Adrenal gland (tissue), 12 donors: ENCODE measurements around the gene DDX47. TPM values are rescaled to one million over a fixed set of nuclear protein-coding genes. Genes with fewer than 3 reads are reported as not detected.
"Not testable (repeated sequence)": the region's sequence is repeated elsewhere in the genome, so short reads cannot be mapped to it uniquely, and the experiment has no call there.

Source experiments
- DNase-seq, 7 donors: peaks; one replicate each; pipeline ENCODE4 v3.0.0-alpha.2; 2019 to 2020
- H3K27ac ChIP-seq, 5 donors: fragments of 200-600 bp; sonication (generic) in 4 of 5; 1 replicate in 3 of 5; 2 replicates in 2 of 5; pipeline versions ENCODE4 v1.5.1 to v1.8.0; 2016 to 2020; ENCODE audit warnings: mild to moderate bottlenecking in 1 of 5
- H3K27me3 ChIP-seq: fragments of 200-600 bp; 2 replicates; pipeline ENCODE4 v1.8.0; 2021
- H3K36me3 ChIP-seq, 2 donors: fragments of 200-600 bp; replicated peaks in 1 of 2; 1 replicate in 1 of 2; 2 replicates in 1 of 2; pipeline versions ENCODE4 v1.5.1 to v1.8.0; 2018 to 2022
- H3K4me1 ChIP-seq, 2 donors: fragments of 200-600 bp; replicated peaks in 1 of 2; 1 replicate in 1 of 2; 2 replicates in 1 of 2; pipeline versions ENCODE4 v1.5.1 to v1.8.0; 2018 to 2021
- H3K4me3 ChIP-seq, 4 donors: fragments of 200-600 bp; sonication (generic) in 3 of 4; one replicate each; pipeline ENCODE4 v1.5.1; 2016 to 2018
- H3K9me3 ChIP-seq, 3 donors: fragments of 200-600 bp; sonication (generic) in 1 of 3; replicated peaks in 1 of 3; 1 replicate in 2 of 3; 2 replicates in 1 of 3; pipeline versions ENCODE4 v1.5.1 to v1.8.0; 2016 to 2021
- CTCF ChIP-seq, 6 experiments: fragments of 450-650 bp in 4 of 6; fragments of 200-600 bp in 2 of 6; sonication (generic) in 1 of 6; IDR thresholded peaks; 1 replicate in 5 of 6; 2 replicates in 1 of 6; pipeline versions ENCODE4 v1.5.1 to v1.8.0; 2016 to 2021; ENCODE audit warnings: antibody characterized with exemption in 6 of 6, mild to moderate bottlenecking in 2 of 6, moderate library complexity in 1 of 6
- POLR2A ChIP-seq, 2 donors: fragments of 450-650 bp; IDR thresholded peaks; one replicate each; pipeline ENCODE4 v1.6.1; 2017; ENCODE audit warnings: antibody characterized with exemption in 2 of 2, mild to moderate bottlenecking in 2 of 2, moderate library complexity in 1 of 2
- WGBS, 4 donors: extraction: QIAGEN DNeasy Blood & Tissue Kit in 2 of 4; methylation state at CpG; one replicate each; pipeline versions ENCODE4 v1.1.5 to v1.1.7; 2013 to 2017; 5-methylcytosine and 5-hydroxymethylcytosine counted together
- intact Hi-C, 2 donors: fragments of 100-400 bp; cut with DNase I; formaldehyde crosslinking; loops; one replicate each; pipeline versions ENCODE4 v1.14.1 to v1.15.0; 2022 to 2023
- polyA plus RNA-seq, 3 donors: library from polyadenylated mRNA; stranded (reverse); fragments of 200-250 nt in 2 of 3; fragments of 350-450 nt in 1 of 3; fragmentation: Illumina TruSeq in 1 of 3; extraction: RNeasy Lipid Tissue Mini Kit (QIAGEN cat#74804) in 1 of 3; gene quantifications; one replicate each; pipeline ENCODE4 v1.2.3, GENCODE V29; 2013 to 2014
- total RNA-seq, 9 donors: library from RNA; depleted of rRNA in 4 of 9; stranded (reverse); fragments of >200 nt in 4 of 9; fragments of 120-200 nt in 1 of 9; fragmentation: NEBNext Ultra II Directional in 1 of 9; extraction: Animal tissue kit (Norgen Biotek cat#: 25700) in 1 of 9; gene quantifications; one replicate each; pipeline versions ENCODE4 v1.1.0 to v1.2.4, GENCODE V29; 2013 to 2023
- donor health status: healthy with polysubstance abuse.
- donor health status: Bipolar disorder and iron deficiency.
- donor health status: DM: yes; HTN: yes; CAD: no.
- donor health status: DM: no; HTN: no; CAD: no.
- donor health status: DM: no; HTN: no; CAD: no.
- donor health status: DM: yes; HTN: yes; CAD: no.

DDX47 gene
- total and polyA plus RNA-seq, 12 donors, result 28.8 to 77.3 (median 44.7) TPM

GRCh38 chr12:12836571-12836970 is 23.4 kb downstream of the DDX47 start:
- TF ChIP-seq CTCF (IDR thresholded peaks at IDR 0.05), result no peak
- TF ChIP-seq POLR2A (IDR thresholded peaks at IDR 0.05), result no peak
- Histone ChIP-seq H3K4me3 (no peak overlapping the region), H3K36me3 (peaks cover 0 to 15% of the 10 kb centered on the region in 2 donors), H3K9me3 (no peaks in the 10 kb centered on the region), H3K27ac (no peak overlapping the region), H3K27me3 (no peaks in the 10 kb centered on the region), H3K4me1 (peaks cover 0 to 8% of the 10 kb centered on the region in 2 donors)
- intact Hi-C loops, result loop anchor here in 1 of 2 donors (10.0 kb wide), 1 partner anchor 148 kb away; no protein-coding TSS in a partner anchor
- WGBS, 4 donors, result 71 to 83% (median 78%) methylated on average over 6 of the region's 6 CpGs
- no peak for DNase-seq

DNA sequence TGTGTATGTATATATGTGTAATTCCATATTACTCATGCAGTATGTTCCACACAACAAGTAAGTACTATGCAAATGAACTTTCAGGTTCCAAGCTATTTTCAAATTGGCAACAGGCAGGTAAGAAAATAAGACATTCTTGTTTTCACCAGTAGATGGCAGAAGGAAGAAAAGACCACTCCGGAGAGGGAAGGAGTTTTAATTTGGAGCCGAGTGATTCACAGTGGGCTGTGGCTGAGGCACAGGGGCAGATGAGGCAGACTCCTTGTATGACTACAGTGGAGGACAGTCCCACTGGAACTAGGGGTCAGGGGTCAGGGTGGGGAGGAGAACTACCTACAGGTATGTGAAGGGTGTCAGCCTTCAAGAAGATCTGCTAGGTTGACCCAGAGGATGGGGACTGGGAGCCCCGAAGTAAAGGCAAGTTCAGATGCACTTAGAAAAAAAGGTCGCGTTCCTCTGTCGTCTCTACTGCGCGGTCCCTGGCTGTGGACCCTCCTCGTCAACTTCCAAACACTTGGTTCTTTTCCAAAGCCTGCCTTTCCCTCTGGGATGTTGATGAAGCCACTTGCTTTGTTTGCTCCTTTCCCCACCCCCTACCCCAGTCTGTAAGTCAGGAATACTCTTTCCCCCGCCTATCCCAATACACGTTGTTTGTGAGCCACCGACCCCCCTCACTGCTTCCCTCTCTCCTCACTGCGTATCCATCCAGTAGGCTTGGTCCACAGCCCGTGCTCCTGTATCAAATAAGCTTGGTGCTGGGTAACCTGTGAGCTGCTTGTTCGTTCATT is 24.1 kb downstream of the DDX47 start:
- 45 to 56% (median 52%) methylated on average over 15 of the region's 15 CpGs for WGBS, 4 donors
- Histone ChIP-seq H3K27ac (peak overlapping the region in 1 of 5 donors; percentile 41), H3K9me3 (no peaks in the 10 kb centered on the region), H3K27me3 (no peaks in the 10 kb centered on the region), H3K4me3 (no peak overlapping the region), H3K36me3 (peaks cover 0 to 12% of the 10 kb centered on the region in 2 donors), H3K4me1 (peaks cover 0 to 8% of the 10 kb centered on the region in 2 donors)
- intact Hi-C loops, result loop anchor here in 1 of 2 donors (10.0 kb wide), 1 partner anchor 148 kb away; no protein-coding TSS in a partner anchor
- TF ChIP-seq POLR2A (IDR thresholded peaks at IDR 0.05), result no peak
- peak; percentile 44 to 73 (median 60) for TF ChIP-seq CTCF (IDR thresholded peaks at IDR 0.05)
- DNase-seq, result peak; percentile 26 to 77 (median 63)

GRCh38 chr12:12837813-12838153 is 24.6 kb downstream of the DDX47 start:
- Histone ChIP-seq H3K36me3 (peaks cover 0 to 7% of the 10 kb centered on the region in 2 donors), H3K27me3 (no peaks in the 10 kb centered on the region), H3K4me1 (peaks cover 0 to 8% of the 10 kb centered on the region in 2 donors), H3K4me3 (no peak overlapping the region), H3K9me3 (no peaks in the 10 kb centered on the region), H3K27ac (peak overlapping the region in 1 of 5 donors; percentile 50)
- intact Hi-C loops, result loop anchor here in 1 of 2 donors (10.0 kb wide), 1 partner anchor 147 kb away; no protein-coding TSS in a partner anchor
- TF ChIP-seq POLR2A (IDR thresholded peaks at IDR 0.05), result no peak
- no peak for DNase-seq
- WGBS, 4 donors, result 91 to 97% (median 94%) methylated on average over 3 of the region's 3 CpGs

GRCh38 chr12:12839003-12839395 is 25.9 kb downstream of the DDX47 start:
- DNase-seq, result no peak
- WGBS, 4 donors, result 85 to 92% (median 88%) methylated on average over 1 of the region's 1 CpG
- no peaks in the 10 kb centered on the region for H3K27me3 ChIP-seq
- H3K4me1 ChIP-seq, result peaks cover 0 to 8% of the 10 kb centered on the region in 2 donors
- no peak overlapping the region for H3K27ac ChIP-seq
- no peak overlapping the region for H3K4me3 ChIP-seq
- H3K36me3 ChIP-seq, result no peaks in the 10 kb centered on the region
- no peaks in the 10 kb centered on the region for H3K9me3 ChIP-seq
- TF ChIP-seq CTCF (IDR thresholded peaks at IDR 0.05) (no peak), POLR2A (IDR thresholded peaks at IDR 0.05) (no peak)
- intact Hi-C loops, result loop anchor here in 1 of 2 donors (10.0 kb wide), 1 partner anchor 146 kb away; no protein-coding TSS in a partner anchor

DNA sequence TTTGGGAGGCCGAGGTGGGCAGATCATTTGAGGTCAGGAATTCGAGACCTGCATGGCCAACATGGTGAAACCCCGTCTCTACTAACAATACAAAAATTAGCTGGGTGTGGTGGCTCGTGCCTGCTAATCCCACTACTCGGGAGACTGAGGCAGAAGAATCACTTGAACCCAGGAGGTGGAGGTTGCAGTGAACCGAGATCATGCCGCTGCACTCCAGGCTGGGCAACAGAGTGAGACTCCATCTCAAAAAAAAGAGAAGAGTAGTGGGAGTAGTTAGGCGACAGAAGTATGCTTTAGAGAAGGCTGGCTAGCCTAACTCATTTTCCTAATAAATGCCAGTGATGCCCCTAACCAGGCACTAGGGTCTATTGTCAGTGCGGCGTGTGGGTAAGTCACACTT is 26.3 kb downstream of the DDX47 start:
- intact Hi-C loops, result loop anchor here in 1 of 2 donors (10.0 kb wide), 1 partner anchor 145 kb away; no protein-coding TSS in a partner anchor
- not testable (repeated sequence) for H3K36me3 ChIP-seq, H3K9me3 ChIP-seq, DNase-seq, H3K27me3 ChIP-seq, H3K4me1 ChIP-seq, H3K4me3 ChIP-seq
- WGBS, 4 donors, result 83 to 91% (median 89%) methylated on average over 9 to 10 of the region's 10 CpGs
- H3K27ac ChIP-seq, result peak overlapping the region in 3 of 5 donors; percentile 6 to 57 (median 26)
